Measurements from ENCODE around the gene PHYKPL. TPM values are rescaled to one million over a fixed set of nuclear protein-coding genes. Genes with fewer than 3 reads are reported as not detected.

Gene PHYKPL
- total RNA-seq, 1 experiment from 2014 or later: 48.8 TPM

DNA sequence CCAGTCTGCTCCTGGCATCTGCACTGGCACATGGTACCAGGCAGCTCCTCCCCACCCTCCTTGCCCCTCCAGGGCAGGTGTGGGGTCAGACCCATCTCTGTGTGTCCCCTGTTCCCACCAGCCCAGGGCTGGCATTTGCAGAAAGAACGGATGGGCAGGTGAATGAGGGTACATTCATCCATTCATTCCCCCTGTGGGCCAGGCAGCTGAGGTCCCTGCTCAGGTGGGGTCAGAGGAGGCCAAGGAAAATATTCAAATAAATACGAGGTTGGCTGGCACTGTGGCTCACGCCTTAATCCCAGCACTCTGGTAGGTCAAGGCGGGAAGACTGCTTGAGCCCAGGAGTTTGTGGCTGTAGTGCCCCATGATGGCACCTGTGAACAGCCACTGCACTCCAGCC lies 25.0 kb upstream of the PHYKPL start:
- H3K4me3 Mint-ChIP-seq: no peak overlapping the region
- H3K4me1 ChIP-seq (ENCODE audit: insufficient read depth, low read length): no peaks in the 10 kb centered on the region
- H3K27ac Mint-ChIP-seq: no peak overlapping the region
- H3K9me3 Mint-ChIP-seq: peaks cover 0 to 2% of the 10 kb centered on the region in 2 experiments; a peak in 1 of 5 replicates
- no peak overlapping the region for H3K56ac ChIP-seq (ENCODE audit: insufficient read length, low read depth, low read length)
- H2BK120ac ChIP-seq (ENCODE audit: low read depth, low read length, poor library complexity, severe bottlenecking): no peak overlapping the region
- H4K91ac ChIP-seq (ENCODE audit: insufficient read length, low read depth, low read length): no peak overlapping the region
- H3K36me3 Mint-ChIP-seq (ENCODE audit: insufficient read depth in 1 of 3, low read depth in 3 of 3): no peaks in the 10 kb centered on the region; a peak in 1 of 7 replicates
- H3K79me1 ChIP-seq (ENCODE audit: insufficient read depth, low read depth, low read length, poor library complexity, severe bottlenecking): no peaks in the 10 kb centered on the region
- H3K27me3 ChIP-seq (ENCODE audit: insufficient read depth, low read length): no peaks in the 10 kb centered on the region
- no peak overlapping the region for H3K9ac ChIP-seq (ENCODE audit: extremely low read depth, insufficient read length, low read length)
- H2AK5ac ChIP-seq (ENCODE audit: insufficient read length, low read length): no peak overlapping the region
- no peak overlapping the region for H3K18ac ChIP-seq (ENCODE audit: insufficient read length, low read depth, low read length)
- WGBS (ENCODE audit: extremely low coverage, insufficient read length, low lambda C conversion rate): no CpG with 5 or more reads among the region's 4 CpGs
- peaks cover 1% of the 10 kb centered on the region; the same call in 1 of the 2 replicates for H3K27me3 Mint-ChIP-seq (ENCODE audit: low read depth)
- DNase-seq: no peak
- H3K14ac ChIP-seq (ENCODE audit: insufficient read depth, low read length): no peak overlapping the region
- no peak overlapping the region for H3K23ac ChIP-seq (ENCODE audit: insufficient read length, low read depth, low read length)
- H3K27ac ChIP-seq (ENCODE audit: insufficient read length, low read depth, low read length): no peak overlapping the region
- H3K4me2 ChIP-seq (ENCODE audit: insufficient read depth, insufficient read length, low read length): no peak overlapping the region
- no peaks in the 10 kb centered on the region for H3K9me3 ChIP-seq (ENCODE audit: control insufficient read depth, low read depth, low read length)
- H2BK5ac ChIP-seq (ENCODE audit: insufficient read length, low read length): no peak overlapping the region
- TF ChIP-seq, protein P1, sequence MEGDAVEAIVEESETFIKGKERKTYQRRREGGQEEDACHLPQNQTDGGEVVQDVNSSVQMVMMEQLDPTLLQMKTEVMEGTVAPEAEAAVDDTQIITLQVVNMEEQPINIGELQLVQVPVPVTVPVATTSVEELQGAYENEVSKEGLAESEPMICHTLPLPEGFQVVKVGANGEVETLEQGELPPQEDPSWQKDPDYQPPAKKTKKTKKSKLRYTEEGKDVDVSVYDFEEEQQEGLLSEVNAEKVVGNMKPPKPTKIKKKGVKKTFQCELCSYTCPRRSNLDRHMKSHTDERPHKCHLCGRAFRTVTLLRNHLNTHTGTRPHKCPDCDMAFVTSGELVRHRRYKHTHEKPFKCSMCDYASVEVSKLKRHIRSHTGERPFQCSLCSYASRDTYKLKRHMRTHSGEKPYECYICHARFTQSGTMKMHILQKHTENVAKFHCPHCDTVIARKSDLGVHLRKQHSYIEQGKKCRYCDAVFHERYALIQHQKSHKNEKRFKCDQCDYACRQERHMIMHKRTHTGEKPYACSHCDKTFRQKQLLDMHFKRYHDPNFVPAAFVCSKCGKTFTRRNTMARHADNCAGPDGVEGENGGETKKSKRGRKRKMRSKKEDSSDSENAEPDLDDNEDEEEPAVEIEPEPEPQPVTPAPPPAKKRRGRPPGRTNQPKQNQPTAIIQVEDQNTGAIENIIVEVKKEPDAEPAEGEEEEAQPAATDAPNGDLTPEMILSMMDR (conservative IDR thresholded peaks at IDR 0.05): no peak
- H3K4ac ChIP-seq (ENCODE audit: low read depth, low read length): no peak overlapping the region
- H3T11ph ChIP-seq (ENCODE audit: low read length): no peak overlapping the region
- H4K20me1 ChIP-seq (ENCODE audit: control insufficient read depth, insufficient read depth, insufficient read length): no peaks in the 10 kb centered on the region
- no peak overlapping the region for H2BK12ac ChIP-seq (ENCODE audit: insufficient read length, low read depth, low read length)
- H3K79me2 ChIP-seq (ENCODE audit: insufficient read depth, low read length): no peaks in the 10 kb centered on the region; the same call in 1 of the 2 replicates
- no peak overlapping the region for H2BK15ac ChIP-seq (ENCODE audit: low read depth, low read length)
- no peak overlapping the region for H2BK20ac ChIP-seq (ENCODE audit: low read depth, low read length, poor library complexity, severe bottlenecking)
- no peak overlapping the region for H2AFZ ChIP-seq (ENCODE audit: low read length)
- no peak overlapping the region for H4K5ac ChIP-seq (ENCODE audit: insufficient read length, low read depth, low read length)
- no peaks in the 10 kb centered on the region for H3K23me2 ChIP-seq (ENCODE audit: insufficient read length, low read depth, low read length, poor library complexity, severe bottlenecking)
- H3K4me1 Mint-ChIP-seq: peaks cover 0 to 11% of the 10 kb centered on the region in 2 experiments; a peak in 2 of 4 replicates
- H4K8ac ChIP-seq (replicated peaks; ENCODE audit: insufficient read length, low read depth, low read length): no peak overlapping the region
